HG03064 (cell line): ENCODE data around the gene PARVA.

Source experiments
- ATAC-seq: cut with Tn5 transposase; IDR thresholded peaks from one replicate; pipeline ENCODE4 v1.9.1; 2021; ENCODE audit warnings: low read depth; ENCODE audit not compliant: unreplicated experiment

Gene PARVA

GRCh38 chr11:12523180-12523924, 146.0 kb downstream of the PARVA start:
- no peak for ATAC-seq

- no peak for ATAC-seq
Measured at GRCh38 chr11:12524865-12525264, 147.5 kb downstream of the PARVA start.

GRCh38 chr11:12525466-12526055, 148.2 kb downstream of the PARVA start:
- ATAC-seq, result no peak

- ATAC-seq, result no peak
Measured at GRCh38 chr11:12526789-12527188, 149.4 kb downstream of the PARVA start.

GRCh38 chr11:12528487-12528886, 151.1 kb downstream of the PARVA start:
- ATAC-seq, result no peak

GRCh38 chr11:12529041-12529440, 151.7 kb downstream of the PARVA start:
- no peak for ATAC-seq

- no peak for ATAC-seq
Measured at GRCh38 chr11:12529793-12530192, 152.4 kb downstream of the PARVA start.

GRCh38 chr11:12531020-12531419, 153.6 kb downstream of the PARVA start:
- no peak for ATAC-seq

GRCh38 chr11:12531681-12532080, 154.3 kb downstream of the PARVA start:
- no peak for ATAC-seq

- ATAC-seq, result no peak
Measured at GRCh38 chr11:12532580-12532979, 155.2 kb downstream of the PARVA start.

- no peak for ATAC-seq
Measured at GRCh38 chr11:12534549-12534948, 157.2 kb downstream of the PARVA start.

- no peak for ATAC-seq
Measured at GRCh38 chr11:12535321-12535720, 157.9 kb downstream of the PARVA start.

GRCh38 chr11:12536566-12536965, 159.2 kb downstream of the PARVA start:
- no peak for ATAC-seq

GRCh38 chr11:12537778-12538401, 160.5 kb downstream of the PARVA start:
- ATAC-seq, result no peak

GRCh38 chr11:12538889-12539421, 161.6 kb downstream of the PARVA start:
- no peak for ATAC-seq

- no peak for ATAC-seq
Measured at GRCh38 chr11:12539572-12539971, 162.2 kb downstream of the PARVA start.

- ATAC-seq, result no peak
Measured at GRCh38 chr11:12540075-12540680, 162.8 kb downstream of the PARVA start.

- no peak for ATAC-seq
Measured at GRCh38 chr11:12540913-12541582, 163.7 kb downstream of the PARVA start.

- ATAC-seq, result no peak
Measured at GRCh38 chr11:12541583-12542151, 164.3 kb downstream of the PARVA start.

GRCh38 chr11:12542186-12542935, 165.0 kb downstream of the PARVA start:
- ATAC-seq, result no peak
